ENCODE results near the gene ZNF836.
A peak's percentile ranks its signal among the peaks of the same experiment; 100 is the strongest.

Gene ZNF836

GRCh38 chr19:52187407-52187806 lies 16.0 kb upstream of the ZNF836 start:
- no peak for DNase-seq

GRCh38 chr19:52176574-52176973 lies 5.2 kb upstream of the ZNF836 start:
- no peak for DNase-seq

- no peak for DNase-seq
Measured at GRCh38 chr19:52172347-52172746, 926 bp upstream of the ZNF836 start.

- no peak for DNase-seq
Measured at GRCh38 chr19:52170863-52171320, 529 bp downstream of the ZNF836 start.

GRCh38 chr19:52170304-52170703 lies 1.1 kb downstream of the ZNF836 start:
- DNase-seq = no peak

GRCh38 chr19:52155596-52156359 lies 15.6 kb downstream of the ZNF836 start:
- DNase-seq = no peak

- no peak for DNase-seq
Measured at GRCh38 chr19:52148256-52148655, 23.2 kb downstream of the ZNF836 start.

GRCh38 chr19:52142001-52142595 lies 29.3 kb downstream of the ZNF836 start:
- DNase-seq = no peak

GRCh38 chr19:52141203-52141602 lies 30.2 kb downstream of the ZNF836 start:
- no peak for DNase-seq

- peak; percentile 52 for DNase-seq
Measured at GRCh38 chr19:52140032-52140710, 31.2 kb downstream of the ZNF836 start.

- peak; percentile 88 for DNase-seq
Measured at GRCh38 chr19:52139252-52140031, 32.0 kb downstream of the ZNF836 start, which contains the start of gene ZNF616. Gene ZNF616, minus strand, starts transcription at chr19:52139938. Its CDS starts 9,426 bp downstream, at chr19:52130512.

- DNase-seq = no peak
Measured at GRCh38 chr19:52138983-52139251, 32.5 kb downstream of the ZNF836 start.

GRCh38 chr19:52138278-52138982 lies 33.0 kb downstream of the ZNF836 start:
- no peak for DNase-seq

- no peak for DNase-seq
Measured at GRCh38 chr19:52120286-52120685, 51.1 kb downstream of the ZNF836 start.

- DNase-seq = no peak
Measured at GRCh38 chr19:52115526-52116053, 55.8 kb downstream of the ZNF836 start.

GRCh38 chr19:52114691-52115090 lies 56.7 kb downstream of the ZNF836 start:
- no peak for DNase-seq

GRCh38 chr19:52112624-52113023 lies 58.8 kb downstream of the ZNF836 start:
- DNase-seq = no peak

GRCh38 chr19:52110780-52111179 lies 60.6 kb downstream of the ZNF836 start:
- no peak for DNase-seq

Measured in DMS153 (cell line).